Neural progenitor cell (in vitro differentiated cells): ENCODE measurements around the gene GBGT1. TPM values are rescaled to one million over a fixed set of nuclear protein-coding genes. Genes with fewer than 3 reads are reported as not detected.

ENCODE experiments used
- DNase-seq: peaks from one replicate; pipeline ENCODE4 v3.0.0-alpha.2; 2016; ENCODE audit warnings: low spot score
- H2AFZ ChIP-seq: fragments of 200-600 bp; sonication (generic); replicated peaks from 2 replicates; pipeline ENCODE4 v1.6.1; 2016; ENCODE audit warnings: antibody characterized with exemption
- H3F3A ChIP-seq: fragments of 200-600 bp; sonication (generic); 2 replicates; pipeline ENCODE4 v1.6.1; 2016; ENCODE audit warnings: antibody characterized with exemption, low read depth
- H3K27ac ChIP-seq: fragments of 200-600 bp; sonication (generic); 2 replicates; pipeline ENCODE4 v1.5.1; 2016; ENCODE audit warnings: mild to moderate bottlenecking
- H3K27me3 ChIP-seq: fragments of 200-600 bp; sonication (generic); 2 replicates; pipeline ENCODE4 v1.6.1; 2016; ENCODE audit warnings: mild to moderate bottlenecking, moderate library complexity
- H3K36me3 ChIP-seq: fragments of 200-600 bp; sonication (generic); 2 replicates; pipeline ENCODE4 v1.5.1; 2016
- H3K4me1 ChIP-seq: fragments of 200-600 bp; sonication (generic); 2 replicates; pipeline ENCODE4 v1.6.1; 2016; ENCODE audit warnings: mixed run types
- H3K4me2 ChIP-seq: fragments of 200-600 bp; sonication (generic); 2 replicates; pipeline ENCODE4 v1.6.1; 2016
- H3K4me3 ChIP-seq: fragments of 200-600 bp; sonication (generic); 2 replicates; pipeline ENCODE4 v1.5.1; 2016
- H3K79me2 ChIP-seq: fragments of 200-600 bp; sonication (generic); 2 replicates; pipeline ENCODE4 v1.6.1; 2016; ENCODE audit warnings: low read depth
- H3K9ac ChIP-seq: fragments of 200-600 bp; sonication (generic); 2 replicates; pipeline ENCODE4 v1.6.1; 2016
- H3K9me3 ChIP-seq: fragments of 200-600 bp; sonication (generic); 2 replicates; pipeline ENCODE4 v1.5.1; 2016; ENCODE audit warnings: low read depth
- H4K20me1 ChIP-seq: fragments of 200-600 bp; sonication (generic); 2 replicates; pipeline ENCODE4 v1.6.1; 2016; ENCODE audit warnings: low read depth
- H3K27ac Mint-ChIP-seq: 3 replicates; pipeline ENCODE4 v1.8.0; 2021; ENCODE audit warnings: mixed read lengths
- H3K27me3 Mint-ChIP-seq: 2 replicates; pipeline ENCODE4 v1.8.0; 2022; ENCODE audit warnings: low read depth, mild to moderate bottlenecking, inconsistent platforms, moderate library complexity, mixed read lengths; ENCODE audit not compliant: insufficient read depth
- H3K36me3 Mint-ChIP-seq: 3 replicates; pipeline ENCODE4 v1.8.0; 2021; ENCODE audit warnings: mixed read lengths
- H3K4me1 Mint-ChIP-seq: 3 replicates; pipeline ENCODE4 v1.8.0; 2021; ENCODE audit warnings: mixed read lengths
- H3K4me3 Mint-ChIP-seq: 3 replicates; pipeline ENCODE4 v1.8.0; 2021; ENCODE audit warnings: mild to moderate bottlenecking, moderate library complexity, mixed read lengths
- H3K9me3 Mint-ChIP-seq: 3 replicates; pipeline ENCODE4 v1.8.0; 2020; ENCODE audit warnings: mixed read lengths
- EZH2 ChIP-seq: fragments of 200-600 bp; sonication (generic); IDR thresholded peaks from 2 replicates; pipeline ENCODE4 v1.6.1; 2017; ENCODE audit warnings: antibody characterized with exemption, mild to moderate bottlenecking, moderate library complexity
- EZH2phosphoT487 ChIP-seq: fragments of 200-600 bp; sonication (generic); IDR thresholded peaks from 2 replicates; pipeline ENCODE4 v1.6.1; 2017; ENCODE audit warnings: antibody characterized with exemption
- total RNA-seq: library from RNA; depleted of rRNA; stranded (reverse); fragments of >200 nt; gene quantifications from 2 replicates; pipeline ENCODE4 v1.2.3, GENCODE V29; 2015; ENCODE audit warnings: low replicate concordance
- TF ChIP-seq, protein P1 (sequence below): fragments of 200-600 bp; sonication (generic); IDR thresholded peaks from 2 replicates; pipeline ENCODE4 v1.5.1; 2017; ENCODE audit warnings: antibody characterized with exemption, mild to moderate bottlenecking

GBGT1 gene
- total RNA-seq, 1 donor from 2014 or later: 2.0 TPM

DNA sequence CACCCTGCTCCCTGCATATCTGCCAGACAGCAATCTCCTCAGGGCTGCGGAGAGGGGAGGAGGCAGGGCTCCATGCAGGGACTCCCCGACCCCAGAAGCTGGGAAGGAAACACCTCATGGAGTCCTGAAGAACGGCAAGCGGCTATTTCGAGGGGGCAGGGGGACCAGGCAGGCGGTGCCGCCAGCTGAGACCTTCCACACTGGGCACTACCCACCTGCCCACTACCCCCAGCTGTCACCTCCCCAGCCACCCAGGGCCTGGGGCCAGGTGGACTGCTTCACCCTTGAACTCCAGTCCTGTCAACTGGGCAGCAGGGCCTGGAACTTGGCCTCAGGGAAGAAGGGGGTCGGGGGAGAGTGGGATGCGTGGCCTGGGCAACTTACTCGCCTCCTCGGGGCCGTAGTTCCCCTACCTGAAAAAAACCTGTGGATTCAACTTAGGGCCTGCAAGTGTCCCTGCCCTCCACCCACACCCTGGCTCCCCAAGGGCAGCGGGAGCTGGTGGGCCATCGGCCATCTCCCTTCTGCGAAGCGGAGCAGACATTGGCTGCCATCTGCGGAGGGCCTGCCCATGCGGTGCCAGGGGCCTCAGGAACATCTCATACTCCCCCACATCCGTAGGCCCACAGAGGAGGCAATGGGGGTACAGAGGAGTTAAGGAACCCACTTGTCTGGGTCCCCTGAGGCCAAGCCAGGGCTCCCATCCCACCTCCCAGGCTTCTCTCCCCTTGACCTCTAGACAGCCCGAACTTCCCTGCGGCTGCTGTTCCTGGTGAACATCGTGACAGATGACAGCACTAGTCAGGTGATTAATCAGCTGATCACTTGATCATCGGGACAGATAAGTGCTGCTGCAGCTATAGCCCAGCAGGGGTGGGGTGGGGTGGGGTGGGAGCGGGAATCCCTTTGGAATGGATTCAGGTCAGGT, 24.2 kb downstream of the GBGT1 start:
- Histone ChIP-seq H3K79me2 (peaks cover 36% of the 10 kb centered on the region), H3K9ac (no peak overlapping the region), H3K4me2 (no peak overlapping the region), H2AFZ (no peak overlapping the region), H3K9me3 (no peaks in the 10 kb centered on the region), H3F3A (no peaks in the 10 kb centered on the region), H3K36me3 (no peaks in the 10 kb centered on the region), H3K4me3 (no peak overlapping the region), H3K27ac (no peak overlapping the region), H3K4me1 (peaks cover 6% of the 10 kb centered on the region), H4K20me1 (peaks cover 97% of the 10 kb centered on the region), H3K27me3 (no peaks in the 10 kb centered on the region)
- H3K4me3 Mint-ChIP-seq: no peak overlapping the region
- peaks cover 11% of the 10 kb centered on the region for H3K27me3 Mint-ChIP-seq
- DNase-seq: no peak
- H3K27ac Mint-ChIP-seq: no peak overlapping the region
- H3K9me3 Mint-ChIP-seq: no peaks in the 10 kb centered on the region
- TF ChIP-seq, protein P1, sequence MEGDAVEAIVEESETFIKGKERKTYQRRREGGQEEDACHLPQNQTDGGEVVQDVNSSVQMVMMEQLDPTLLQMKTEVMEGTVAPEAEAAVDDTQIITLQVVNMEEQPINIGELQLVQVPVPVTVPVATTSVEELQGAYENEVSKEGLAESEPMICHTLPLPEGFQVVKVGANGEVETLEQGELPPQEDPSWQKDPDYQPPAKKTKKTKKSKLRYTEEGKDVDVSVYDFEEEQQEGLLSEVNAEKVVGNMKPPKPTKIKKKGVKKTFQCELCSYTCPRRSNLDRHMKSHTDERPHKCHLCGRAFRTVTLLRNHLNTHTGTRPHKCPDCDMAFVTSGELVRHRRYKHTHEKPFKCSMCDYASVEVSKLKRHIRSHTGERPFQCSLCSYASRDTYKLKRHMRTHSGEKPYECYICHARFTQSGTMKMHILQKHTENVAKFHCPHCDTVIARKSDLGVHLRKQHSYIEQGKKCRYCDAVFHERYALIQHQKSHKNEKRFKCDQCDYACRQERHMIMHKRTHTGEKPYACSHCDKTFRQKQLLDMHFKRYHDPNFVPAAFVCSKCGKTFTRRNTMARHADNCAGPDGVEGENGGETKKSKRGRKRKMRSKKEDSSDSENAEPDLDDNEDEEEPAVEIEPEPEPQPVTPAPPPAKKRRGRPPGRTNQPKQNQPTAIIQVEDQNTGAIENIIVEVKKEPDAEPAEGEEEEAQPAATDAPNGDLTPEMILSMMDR: no peak
- no peak for TF ChIP-seq EZH2phosphoT487
- no peak for TF ChIP-seq EZH2
- no peaks in the 10 kb centered on the region for H3K36me3 Mint-ChIP-seq
- peaks cover 35% of the 10 kb centered on the region for H3K4me1 Mint-ChIP-seq

DNA sequence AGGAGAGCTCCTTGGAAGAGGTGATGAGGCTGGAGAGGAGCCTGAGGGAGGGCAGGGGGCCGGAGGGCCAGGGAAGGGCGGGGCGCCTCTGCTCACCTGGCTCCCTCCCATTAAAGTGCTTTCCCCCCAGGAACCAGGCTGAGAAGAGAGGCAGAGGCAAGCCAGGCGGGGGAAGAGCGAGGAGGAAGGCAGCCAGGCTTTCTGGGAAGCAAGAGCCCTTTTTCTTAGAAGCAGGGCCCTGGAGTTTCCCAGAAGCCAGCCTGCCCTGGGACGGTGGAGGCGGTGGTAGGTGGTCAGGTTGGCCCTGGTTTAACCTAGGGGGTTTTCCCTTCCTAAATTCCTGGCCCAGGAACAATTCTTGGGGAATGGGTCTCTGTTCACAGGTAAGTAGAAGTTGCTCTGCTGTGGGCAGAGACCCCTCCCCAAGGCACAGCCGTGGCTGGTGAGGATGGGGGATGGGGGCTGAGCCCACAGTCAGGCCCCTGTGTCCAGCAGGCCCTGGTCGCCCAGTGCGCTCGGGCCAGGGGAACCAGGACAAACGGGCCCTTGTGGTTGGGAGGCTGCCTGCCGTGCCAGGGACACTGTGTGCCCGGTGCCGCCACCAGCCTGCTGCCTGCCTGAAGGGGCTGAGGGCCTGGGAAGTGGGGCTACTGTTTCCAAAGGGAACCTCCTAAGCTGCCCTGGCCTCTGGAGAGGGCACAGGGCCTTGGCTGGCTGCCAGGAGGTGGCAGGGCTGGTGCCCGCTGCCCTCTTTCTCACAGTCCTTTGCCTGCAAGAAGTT, 26.1 kb downstream of the GBGT1 start:
- H3K9ac ChIP-seq: no peak overlapping the region
- no peak overlapping the region for H3K4me3 ChIP-seq
- peaks cover 25% of the 10 kb centered on the region for H3K79me2 ChIP-seq
- Mint-ChIP-seq H3K36me3 (no peaks in the 10 kb centered on the region), H3K9me3 (no peaks in the 10 kb centered on the region), H3K4me1 (peaks cover 39% of the 10 kb centered on the region), H3K4me3 (no peak overlapping the region), H3K27me3 (peaks cover 7% of the 10 kb centered on the region), H3K27ac (no peak overlapping the region)
- H3K4me1 ChIP-seq: peaks cover 13% of the 10 kb centered on the region
- peaks cover 100% of the 10 kb centered on the region for H4K20me1 ChIP-seq
- TF ChIP-seq EZH2phosphoT487: no peak
- TF ChIP-seq, protein P1: no peak
- TF ChIP-seq EZH2: no peak
- H3F3A ChIP-seq: no peaks in the 10 kb centered on the region
- H3K36me3 ChIP-seq: no peaks in the 10 kb centered on the region
- H3K9me3 ChIP-seq: no peaks in the 10 kb centered on the region
- DNase-seq: no peak
- no peak overlapping the region for H2AFZ ChIP-seq
- no peak overlapping the region for H3K27ac ChIP-seq
- no peak overlapping the region for H3K4me2 ChIP-seq
- H3K27me3 ChIP-seq: no peaks in the 10 kb centered on the region

DNA sequence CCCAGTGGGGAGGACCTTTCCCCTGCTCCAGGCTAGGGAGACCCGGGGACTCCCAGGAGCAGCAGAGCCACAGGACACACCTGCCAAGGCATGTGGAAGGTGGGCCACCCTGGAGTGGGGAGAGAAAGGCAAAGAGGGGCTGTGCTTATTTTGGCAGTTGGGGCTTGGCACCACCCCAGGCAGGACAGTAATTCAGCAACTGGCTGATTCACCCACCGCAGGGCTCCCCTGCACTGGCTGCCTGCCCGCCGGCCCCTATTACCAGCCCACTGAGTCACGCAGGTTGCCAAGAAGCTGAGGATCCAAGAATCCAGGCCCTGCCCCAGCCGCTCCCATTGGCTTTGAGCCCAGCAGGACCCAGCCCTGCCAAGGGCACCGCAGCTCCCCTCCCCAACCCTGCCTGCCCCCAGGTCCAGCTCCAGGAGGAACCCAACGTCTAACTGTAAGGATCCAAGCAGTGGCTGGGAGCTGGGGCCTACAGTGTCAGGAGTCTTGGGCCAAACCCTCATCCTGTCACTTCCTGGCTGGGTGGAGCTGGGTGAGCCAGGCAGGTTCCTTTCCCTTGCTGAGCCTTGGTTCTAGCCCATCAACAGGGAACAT, 28.5 kb downstream of the GBGT1 start:
- H3K36me3 ChIP-seq: no peaks in the 10 kb centered on the region
- H3K27ac ChIP-seq: no peak overlapping the region
- no peaks in the 10 kb centered on the region for H3F3A ChIP-seq
- Mint-ChIP-seq H3K36me3 (no peaks in the 10 kb centered on the region), H3K4me1 (peaks cover 34% of the 10 kb centered on the region), H3K27me3 (peaks cover 9% of the 10 kb centered on the region), H3K4me3 (no peak overlapping the region), H3K27ac (peak overlapping the region; percentile 69), H3K9me3 (no peaks in the 10 kb centered on the region)
- no peak overlapping the region for H2AFZ ChIP-seq
- H3K79me2 ChIP-seq: peaks cover 8% of the 10 kb centered on the region
- H4K20me1 ChIP-seq: peaks cover 99% of the 10 kb centered on the region
- H3K27me3 ChIP-seq: no peaks in the 10 kb centered on the region
- no peak for DNase-seq
- TF ChIP-seq, protein P1: no peak
- no peak for TF ChIP-seq EZH2phosphoT487
- TF ChIP-seq EZH2: no peak
- H3K4me2 ChIP-seq: no peak overlapping the region
- H3K4me3 ChIP-seq: no peak overlapping the region
- peaks cover 13% of the 10 kb centered on the region for H3K4me1 ChIP-seq
- H3K9ac ChIP-seq: no peak overlapping the region
- H3K9me3 ChIP-seq: no peaks in the 10 kb centered on the region
